Cardiac ventricle fibroblast (primary cell): ENCODE measurements around the gene ASXL1. TPM values are rescaled to one million over a fixed set of nuclear protein-coding genes. Genes with fewer than 3 reads are reported as not detected.

Experiments
- total RNA-seq: library from RNA; depleted of rRNA; stranded (reverse); fragments of >200 nt; gene quantifications from 2 replicates; pipeline ENCODE4 v1.2.3, GENCODE V29; 2015

ASXL1 gene
- total RNA-seq: 25.0 and 29.6 TPM in 2 replicates

GRCh38 chr20:32357869-32358631 is at the start of gene ASXL1:
Gene ASXL1 (plus strand): TSS chr20:32358331. CDS start chr20:32358776, 445 bp downstream.

Other genes with a start within 250 kb of the ASXL1 start
- gene TM9SF4, start 248.6 kb upstream of the ASXL1 start, total RNA-seq: 36.6 and 39.5 TPM in 2 replicates
- 3.2 and 4.5 TPM in 2 replicates for gene PLAGL2, start 150.6 kb upstream of the ASXL1 start, total RNA-seq
- 39.8 and 40.8 TPM in 2 replicates for gene POFUT1, start 150.5 kb upstream of the ASXL1 start, total RNA-seq
- gene KIF3B, start 80.7 kb upstream of the ASXL1 start, total RNA-seq: 15.5 and 18.1 TPM in 2 replicates
- gene NOL4L, start 227.0 kb downstream of the ASXL1 start, total RNA-seq: 5.2 and 5.5 TPM in 2 replicates